Activated T-cell treated with anti-CD3 and anti-CD28 coated beads for 1 hour (primary cell): Measurements from ENCODE around the gene HAAO.
"Not testable (repeated sequence)": the region's sequence is repeated elsewhere in the genome, so short reads cannot be mapped to it uniquely, and the experiment has no call there.

Experiments used
- DNase-seq: peaks from one replicate; pipeline ENCODE4 v3.0.0-alpha.2; 2020; ENCODE audit warnings: low read depth

The HAAO gene

GRCh38 chr2:42792583-42793333, at the start of gene HAAO:
Gene HAAO, minus strand, starts transcription at chr2:42792583. Its CDS starts 47 bp downstream, at chr2:42792536.
- no peak for DNase-seq

- no peak for DNase-seq
Observed at GRCh38 chr2:42841344-42841743, 49.0 kb upstream of the HAAO start.

DNA sequence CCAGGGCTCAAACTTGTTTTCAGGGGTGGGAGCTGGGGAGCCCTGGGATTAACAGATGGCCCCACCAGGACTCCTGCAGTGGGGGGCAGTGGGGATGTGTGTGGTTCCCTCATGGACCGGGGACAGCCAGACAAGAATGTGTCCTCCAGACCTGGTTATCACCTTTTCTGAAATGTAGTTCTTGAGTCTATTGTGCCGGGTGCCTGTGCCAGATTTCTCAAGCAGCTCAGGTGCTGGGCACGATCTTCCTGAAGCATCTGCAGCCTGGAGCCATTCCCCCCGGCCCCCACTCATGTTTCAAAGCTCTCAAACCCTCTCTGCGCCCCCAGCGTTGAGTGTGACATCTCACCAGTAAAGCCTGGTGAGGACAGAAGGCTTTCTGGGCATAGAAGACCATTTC, 48.4 kb upstream of the HAAO start:
- DNase-seq, result no peak

DNA sequence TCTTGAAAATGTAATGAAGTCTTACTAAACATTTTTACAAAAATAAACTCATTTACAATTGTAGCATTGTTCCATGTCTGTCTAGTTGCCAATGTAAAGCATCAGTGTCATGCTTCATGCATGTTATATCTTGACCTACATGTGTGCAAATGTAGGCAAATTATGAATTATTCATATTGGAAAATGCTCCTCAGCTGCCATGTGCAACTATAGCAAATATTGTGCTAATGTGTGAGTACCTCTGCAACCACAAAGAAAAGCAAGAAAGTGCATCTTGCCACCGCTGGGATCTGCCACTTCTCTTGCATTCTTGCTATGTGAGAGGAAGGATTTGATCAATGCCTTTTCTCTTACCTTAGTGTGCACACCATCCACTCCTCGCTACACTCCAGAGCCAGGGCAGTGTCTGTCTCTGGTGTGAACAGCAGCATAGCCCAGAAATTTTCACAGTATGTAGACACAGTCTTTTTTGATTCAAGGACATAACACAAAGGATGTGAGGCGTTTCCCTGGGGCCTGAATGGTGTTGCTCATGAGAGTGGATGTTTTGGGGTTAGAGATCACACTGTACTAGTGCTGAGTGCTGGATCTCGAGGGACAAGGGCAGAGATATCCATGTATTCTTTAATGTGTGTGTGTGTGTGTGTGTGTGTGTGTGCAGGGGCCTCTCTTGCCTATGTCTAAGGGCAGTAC, 47.6 kb upstream of the HAAO start:
- no peak for DNase-seq

GRCh38 chr2:42838133-42838532, 45.8 kb upstream of the HAAO start:
- DNase-seq, result no peak

- no peak for DNase-seq
Observed at GRCh38 chr2:42835577-42836371, 43.4 kb upstream of the HAAO start.

DNA sequence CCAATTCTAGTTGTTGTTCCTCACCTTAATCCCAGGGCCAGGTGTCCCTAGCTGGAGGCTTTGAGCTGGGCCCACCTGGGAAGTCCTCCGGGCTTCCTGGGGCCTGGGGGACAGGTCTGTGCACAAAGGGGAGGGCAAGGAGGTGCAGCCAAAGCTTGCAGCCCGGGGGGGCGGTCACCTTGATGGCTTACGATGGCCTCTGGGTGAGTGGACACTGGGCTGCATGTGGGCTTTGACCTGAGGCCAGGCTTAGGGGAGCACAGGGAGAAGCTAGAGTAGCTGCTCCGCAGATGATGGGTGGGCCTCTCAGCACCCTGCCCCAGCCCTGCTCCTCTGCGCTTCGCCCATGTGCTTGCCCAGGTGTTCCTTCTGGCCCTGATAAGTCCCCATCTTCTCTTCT, 41.8 kb upstream of the HAAO start:
- no peak for DNase-seq

- no peak for DNase-seq
Observed at GRCh38 chr2:42832289-42832634, 39.9 kb upstream of the HAAO start.

DNA sequence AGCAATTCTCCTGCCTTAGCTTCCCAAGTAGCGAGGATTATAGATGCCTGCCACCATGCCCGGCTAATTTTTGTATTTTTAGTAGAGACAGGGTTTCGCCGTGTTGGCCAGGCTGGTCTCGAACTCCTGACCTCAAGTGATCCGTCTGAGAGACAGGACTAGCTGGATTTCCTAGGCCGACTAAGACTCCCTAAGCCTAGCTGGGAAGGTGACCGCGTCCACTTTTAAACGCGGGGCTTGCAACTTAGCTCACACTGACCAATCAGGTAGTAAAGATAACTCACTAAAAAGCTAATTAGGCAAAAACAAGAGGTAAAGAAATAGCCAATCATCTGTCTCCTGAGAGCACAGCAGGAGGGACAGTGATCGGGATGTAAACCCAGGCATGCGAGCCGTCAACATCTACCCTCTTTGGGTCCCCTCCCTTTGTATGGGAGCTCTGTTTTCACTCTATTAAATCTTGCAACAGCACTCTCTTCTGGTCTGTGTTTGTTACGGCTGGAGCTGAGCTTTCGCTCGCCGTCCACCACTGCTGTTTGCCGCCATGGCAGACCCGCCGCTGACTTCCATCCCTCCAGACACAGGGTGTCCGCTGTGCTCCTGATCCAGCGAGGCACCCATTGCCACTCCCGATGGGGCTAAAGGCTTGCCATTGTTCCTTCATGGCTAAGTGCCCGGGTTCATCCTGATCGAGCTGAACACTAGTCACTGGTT, 39.3 kb upstream of the HAAO start:
- DNase-seq, result not testable (repeated sequence)

- DNase-seq, result no peak
Observed at GRCh38 chr2:42830922-42831574, 38.7 kb upstream of the HAAO start.

DNA sequence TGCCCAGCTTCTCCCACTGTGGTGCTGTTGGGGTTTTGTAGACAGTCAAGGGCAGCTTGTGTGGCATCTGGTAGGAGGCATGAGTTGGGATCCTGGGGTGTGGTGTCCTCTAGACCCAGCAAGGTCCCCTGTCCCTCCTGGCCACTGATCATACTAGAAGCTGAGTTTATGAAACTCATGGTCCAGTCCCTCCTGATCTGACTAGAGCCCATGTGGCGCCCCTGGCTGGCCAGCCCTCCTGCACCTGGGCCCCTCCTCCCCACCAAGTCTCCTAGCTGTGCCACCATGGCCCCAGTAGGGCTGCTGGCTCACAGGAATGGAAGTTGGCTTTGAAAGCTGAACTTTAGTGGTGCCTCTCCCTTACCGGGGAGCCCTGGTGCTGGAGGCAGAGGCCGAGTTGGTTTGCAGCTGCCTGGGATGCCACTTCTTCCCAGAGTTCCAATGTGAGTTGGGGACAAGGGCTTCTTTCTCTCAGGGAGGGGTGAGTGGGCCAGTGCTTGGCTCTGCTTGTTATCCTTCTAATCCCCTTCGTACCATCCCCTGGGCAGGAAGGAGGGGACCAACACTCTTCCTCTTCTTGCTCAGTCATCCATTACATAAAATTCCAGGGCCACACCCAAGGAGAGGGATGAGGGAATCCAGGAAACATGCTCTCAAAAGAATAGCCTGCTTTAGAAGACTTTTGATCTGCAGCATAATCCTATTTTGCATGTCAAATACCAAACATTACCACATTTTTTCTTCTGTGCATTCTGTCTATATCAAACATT, 37.5 kb upstream of the HAAO start:
- DNase-seq, result no peak

DNA sequence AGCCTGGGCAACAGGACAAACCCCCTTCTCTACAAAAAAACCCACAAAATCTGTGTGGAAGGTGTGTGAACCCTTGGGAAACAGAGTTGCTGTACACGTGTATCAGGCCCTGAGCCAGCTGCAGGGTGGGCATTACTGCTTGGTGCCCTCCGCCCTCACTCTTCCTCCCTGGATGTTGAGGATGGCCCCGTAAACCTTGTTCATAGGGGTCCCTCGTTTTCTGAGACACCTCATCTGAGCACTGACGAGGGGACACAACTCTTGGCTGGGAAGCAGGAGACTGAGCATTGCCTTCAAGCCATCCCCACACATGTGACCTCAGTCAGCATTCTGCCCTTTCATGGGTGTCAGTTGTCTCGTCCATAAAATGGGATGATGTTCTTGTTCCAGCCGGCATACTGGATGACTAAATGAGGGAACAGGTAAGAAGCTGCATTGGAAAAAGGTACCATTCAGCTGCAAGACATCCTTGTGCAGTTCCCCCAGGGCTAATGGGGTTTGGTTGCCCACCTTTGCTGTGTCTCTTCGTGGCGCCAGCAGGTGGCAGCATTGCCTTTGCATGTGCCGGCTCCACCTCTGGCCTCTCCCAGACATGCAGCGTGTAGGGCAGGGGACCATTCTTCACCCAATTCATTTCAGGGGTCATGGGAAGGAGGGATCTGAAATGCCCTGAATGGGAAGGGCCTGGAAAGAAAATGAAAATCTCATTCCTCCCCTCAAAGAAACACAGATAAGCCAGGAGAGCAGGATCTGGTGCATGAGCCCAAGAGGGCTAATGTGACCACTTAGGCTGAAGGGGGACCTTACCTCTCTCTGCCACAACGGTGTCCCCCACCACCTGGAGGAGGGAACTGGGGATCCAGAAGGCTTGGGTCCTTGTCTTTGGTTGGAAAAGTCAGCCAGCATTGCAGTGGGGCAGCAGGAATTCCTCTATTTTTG, 36.4 kb upstream of the HAAO start:
- DNase-seq, result peak; percentile 52

- DNase-seq, result peak; percentile 81
Observed at GRCh38 chr2:42827647-42828486, 35.5 kb upstream of the HAAO start.

GRCh38 chr2:42826231-42826630, 33.8 kb upstream of the HAAO start:
- DNase-seq, result no peak

GRCh38 chr2:42824454-42824807, 32.0 kb upstream of the HAAO start:
- DNase-seq, result no peak

GRCh38 chr2:42823744-42824453, 31.5 kb upstream of the HAAO start:
- no peak for DNase-seq

DNA sequence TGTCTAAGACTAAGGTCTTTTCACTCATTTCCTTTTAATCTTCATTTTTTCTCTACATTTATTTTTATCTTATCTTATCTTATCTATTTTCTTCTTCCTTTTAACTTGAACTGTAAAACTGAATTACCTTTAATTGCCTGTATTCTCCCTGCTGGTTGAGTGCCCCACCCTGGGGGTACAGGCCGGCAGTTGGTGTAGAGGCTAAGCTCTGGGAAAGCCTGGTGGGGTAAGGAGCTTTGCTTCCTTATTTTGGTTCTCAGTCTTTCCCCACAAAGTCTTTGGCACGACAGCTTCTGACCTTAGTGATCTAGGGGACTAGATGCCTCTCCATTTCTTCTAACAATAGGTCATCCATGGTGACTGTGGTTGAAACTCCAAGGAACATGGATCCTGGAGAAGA, 26.8 kb upstream of the HAAO start:
- no peak for DNase-seq

- DNase-seq, result no peak
Observed at GRCh38 chr2:42815726-42816125, 23.3 kb upstream of the HAAO start.
